Glutamatergic neuron (in vitro differentiated cells): Measurements from ENCODE around the gene TIGD2. TPM values are rescaled to one million over a fixed set of nuclear protein-coding genes. Genes with fewer than 3 reads are reported as not detected.

Experiments used
- DNase-seq: peaks from one replicate; pipeline ENCODE4 v3.0.0; 2022
- H3K27ac Mint-ChIP-seq: one replicate; pipeline ENCODE4 v1.8.0; 2020; ENCODE audit warnings: mild to moderate bottlenecking, mixed read lengths, inconsistent platforms; ENCODE audit not compliant: unreplicated experiment
- H3K27me3 Mint-ChIP-seq: one replicate; pipeline ENCODE4 v1.8.0; 2020; ENCODE audit warnings: mild to moderate bottlenecking, moderate library complexity, mixed read lengths, inconsistent platforms; ENCODE audit not compliant: unreplicated experiment
- H3K36me3 Mint-ChIP-seq: one replicate; pipeline ENCODE4 v1.8.0; 2020; ENCODE audit warnings: mild to moderate bottlenecking, mixed read lengths, inconsistent platforms; ENCODE audit not compliant: unreplicated experiment
- H3K4me1 Mint-ChIP-seq: one replicate; pipeline ENCODE4 v1.8.0; 2020; ENCODE audit warnings: mild to moderate bottlenecking, low read depth, mixed read lengths, inconsistent platforms; ENCODE audit not compliant: unreplicated experiment
- H3K4me3 Mint-ChIP-seq: one replicate; pipeline ENCODE4 v1.8.0; 2020; ENCODE audit warnings: mild to moderate bottlenecking, mixed read lengths, inconsistent platforms; ENCODE audit not compliant: unreplicated experiment
- H3K9me3 Mint-ChIP-seq: one replicate; pipeline ENCODE4 v1.8.0; 2020; ENCODE audit warnings: mild to moderate bottlenecking, moderate library complexity, mixed read lengths, inconsistent platforms; ENCODE audit not compliant: unreplicated experiment
- long read RNA-seq: library from polyadenylated mRNA; unstranded; transcript quantifications from one replicate; pipeline ENCODE4 v2.0.0, GENCODE V29; 2020; ENCODE audit not compliant: unreplicated experiment
- total RNA-seq: library from RNA; stranded (reverse); fragmentation: NEBNext Ultra II Directional; extraction: Animal tissue kit (Norgen Biotek cat#: 25700); gene quantifications from one replicate; pipeline ENCODE4 v1.2.1, GENCODE V29; 2021; ENCODE audit not compliant: unreplicated experiment
- TF ChIP-seq, protein P1 (sequence below): fragments of 200-600 bp; sonication (generic); IDR thresholded peaks from one replicate; pipeline ENCODE4 v1.5.0; 2021; ENCODE audit not compliant: partially characterized antibody, unreplicated experiment

Gene TIGD2
- 18.4 TPM for total RNA-seq
- long read RNA-seq, partial matches to known transcripts, result 0 of 4 reads
- long read RNA-seq, other reads (novel, unspliced or antisense), result 0 of 4 reads

- TF ChIP-seq, protein P1, sequence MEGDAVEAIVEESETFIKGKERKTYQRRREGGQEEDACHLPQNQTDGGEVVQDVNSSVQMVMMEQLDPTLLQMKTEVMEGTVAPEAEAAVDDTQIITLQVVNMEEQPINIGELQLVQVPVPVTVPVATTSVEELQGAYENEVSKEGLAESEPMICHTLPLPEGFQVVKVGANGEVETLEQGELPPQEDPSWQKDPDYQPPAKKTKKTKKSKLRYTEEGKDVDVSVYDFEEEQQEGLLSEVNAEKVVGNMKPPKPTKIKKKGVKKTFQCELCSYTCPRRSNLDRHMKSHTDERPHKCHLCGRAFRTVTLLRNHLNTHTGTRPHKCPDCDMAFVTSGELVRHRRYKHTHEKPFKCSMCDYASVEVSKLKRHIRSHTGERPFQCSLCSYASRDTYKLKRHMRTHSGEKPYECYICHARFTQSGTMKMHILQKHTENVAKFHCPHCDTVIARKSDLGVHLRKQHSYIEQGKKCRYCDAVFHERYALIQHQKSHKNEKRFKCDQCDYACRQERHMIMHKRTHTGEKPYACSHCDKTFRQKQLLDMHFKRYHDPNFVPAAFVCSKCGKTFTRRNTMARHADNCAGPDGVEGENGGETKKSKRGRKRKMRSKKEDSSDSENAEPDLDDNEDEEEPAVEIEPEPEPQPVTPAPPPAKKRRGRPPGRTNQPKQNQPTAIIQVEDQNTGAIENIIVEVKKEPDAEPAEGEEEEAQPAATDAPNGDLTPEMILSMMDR, result peak; percentile 93
- peak within 1 kb of the TSS; percentile 96 for H3K4me3 Mint-ChIP-seq
- H3K27ac Mint-ChIP-seq, result peak within 1 kb of the TSS; percentile 97
- peaks cover 13% of the 10 kb centered on the region for H3K36me3 Mint-ChIP-seq
- H3K9me3 Mint-ChIP-seq, result peaks cover 20% of the 10 kb centered on the region
- H3K27me3 Mint-ChIP-seq, result peaks cover 11% of the 10 kb centered on the region
- DNase-seq, result peak; percentile 94
- peaks cover 37% of the 10 kb centered on the region for H3K4me1 Mint-ChIP-seq
Observed at GRCh38 chr4:89110986-89111832, at the start of gene TIGD2. TIGD2 (plus strand) TSS chr4:89111533; CDS start chr4:89112975, 1,442 bp downstream.

DNA sequence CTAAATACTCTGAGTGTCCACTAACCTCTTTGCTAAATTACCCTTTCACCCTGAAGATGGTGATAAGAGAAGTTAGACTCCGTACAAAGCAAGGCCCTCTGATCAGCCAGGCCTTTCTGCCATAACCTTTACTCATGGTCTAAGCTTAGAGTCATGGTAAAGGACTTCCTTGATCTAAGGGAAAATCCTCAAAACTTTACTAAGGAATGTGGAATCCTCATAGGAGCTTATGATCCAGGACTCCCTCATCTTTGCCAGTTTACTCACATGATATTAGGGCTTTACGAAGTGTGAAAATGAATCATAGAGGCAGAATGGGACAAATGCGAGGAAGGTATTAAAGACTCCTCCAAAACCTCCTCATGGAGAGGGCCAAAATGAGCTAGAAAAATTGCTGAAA, 46.5 kb upstream of the TIGD2 start:
- peaks cover 8% of the 10 kb centered on the region for H3K4me1 Mint-ChIP-seq
- peaks cover 6% of the 10 kb centered on the region for H3K9me3 Mint-ChIP-seq
- H3K36me3 Mint-ChIP-seq, result peaks cover 14% of the 10 kb centered on the region
- no peak overlapping the region for H3K4me3 Mint-ChIP-seq
- no peak overlapping the region for H3K27ac Mint-ChIP-seq
- TF ChIP-seq, protein P1, result no peak
- H3K27me3 Mint-ChIP-seq, result no peaks in the 10 kb centered on the region
- DNase-seq, result no peak

- peak overlapping the region; percentile 5 for H3K4me3 Mint-ChIP-seq
- TF ChIP-seq, protein P1, result no peak
- H3K27ac Mint-ChIP-seq, result peak overlapping the region; percentile 62
- H3K36me3 Mint-ChIP-seq, result peaks cover 2% of the 10 kb centered on the region
- H3K27me3 Mint-ChIP-seq, result no peaks in the 10 kb centered on the region
- DNase-seq, result no peak
- H3K9me3 Mint-ChIP-seq, result no peaks in the 10 kb centered on the region
- peaks cover 10% of the 10 kb centered on the region for H3K4me1 Mint-ChIP-seq
Observed at GRCh38 chr4:89067417-89067816, 43.9 kb upstream of the TIGD2 start.

GRCh38 chr4:89069481-89069880, 41.9 kb upstream of the TIGD2 start:
- no peaks in the 10 kb centered on the region for H3K9me3 Mint-ChIP-seq
- TF ChIP-seq, protein P1, result no peak

DNA sequence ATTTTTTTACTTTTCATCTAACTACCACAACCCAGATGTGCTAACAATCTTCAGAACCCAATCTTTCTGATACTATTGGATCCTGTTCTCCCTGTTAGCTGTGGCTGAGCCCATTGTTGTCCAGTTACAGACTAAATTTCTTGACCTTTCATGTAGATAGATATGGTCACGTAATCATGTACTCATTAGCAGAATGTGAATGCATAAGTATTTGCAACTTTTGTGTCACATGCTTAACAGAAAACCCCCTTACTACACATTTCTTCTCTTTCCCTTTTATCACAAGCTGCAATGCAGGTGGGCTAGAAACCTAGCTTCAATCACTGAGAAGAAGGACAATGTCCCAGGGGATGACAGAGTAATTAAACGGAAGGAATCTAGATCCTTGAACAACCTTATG, 41.3 kb upstream of the TIGD2 start:
- no peaks in the 10 kb centered on the region for H3K36me3 Mint-ChIP-seq
- no peak overlapping the region for H3K27ac Mint-ChIP-seq
- peaks cover 13% of the 10 kb centered on the region for H3K4me1 Mint-ChIP-seq
- TF ChIP-seq, protein P1, result no peak
- H3K4me3 Mint-ChIP-seq, result no peak overlapping the region
- no peaks in the 10 kb centered on the region for H3K9me3 Mint-ChIP-seq
- H3K27me3 Mint-ChIP-seq, result no peaks in the 10 kb centered on the region
- no peak for DNase-seq

More at GRCh38 chr4:89069481-89069880, 41.9 kb upstream of the TIGD2 start:
- no peak for DNase-seq
- Mint-ChIP-seq H3K36me3 (no peaks in the 10 kb centered on the region), H3K4me1 (peaks cover 13% of the 10 kb centered on the region), H3K27ac (no peak overlapping the region), H3K4me3 (no peak overlapping the region), H3K27me3 (no peaks in the 10 kb centered on the region)
